ENCODE data around the gene NEURL4.

Gene NEURL4

GRCh38 chr17:7285679-7286078, 43.5 kb downstream of the NEURL4 start:
- in situ Hi-C loops (cut with MboI; ENCODE audit: low sequenced_read_pairs, unreplicated experiment): loop anchor here (25.0 kb wide), 1 partner anchor 248 kb away; the partner anchor contains the start of genes SLC16A11 and SLC16A13
- no peak for DNase-seq (ENCODE audit: low spot score)
- no peak for TF ChIP-seq CTCF (IDR thresholded peaks at IDR 0.05; ENCODE audit: borderline replicate concordance, control extremely low read depth, extremely low read depth, insufficient read depth, missing control alignments)

GRCh38 chr17:7284911-7285310, 44.2 kb downstream of the NEURL4 start:
- DNase-seq (ENCODE audit: low spot score): no peak
- in situ Hi-C loops (cut with MboI; ENCODE audit: low sequenced_read_pairs, unreplicated experiment): loop anchor here (25.0 kb wide), 1 partner anchor 248 kb away; the partner anchor contains the start of genes SLC16A11 and SLC16A13
- TF ChIP-seq CTCF (IDR thresholded peaks at IDR 0.05; ENCODE audit: borderline replicate concordance, control extremely low read depth, extremely low read depth, insufficient read depth, missing control alignments): no peak

GRCh38 chr17:7283471-7284216, 45.5 kb downstream of the NEURL4 start:
- no peak for TF ChIP-seq CTCF (IDR thresholded peaks at IDR 0.05; ENCODE audit: borderline replicate concordance, control extremely low read depth, extremely low read depth, insufficient read depth, missing control alignments)
- in situ Hi-C loops (cut with MboI; ENCODE audit: low sequenced_read_pairs, unreplicated experiment): loop anchor here (25.0 kb wide), 1 partner anchor 246 kb away; the partner anchor contains the start of genes SLC16A11 and SLC16A13
- DNase-seq (ENCODE audit: low spot score): peak; percentile 12

- DNase-seq (ENCODE audit: low spot score): no peak
- in situ Hi-C loops (cut with MboI; ENCODE audit: low sequenced_read_pairs, unreplicated experiment): loop anchor here (25.0 kb wide), 1 partner anchor 246 kb away; the partner anchor contains the start of genes SLC16A11 and SLC16A13
- no peak for TF ChIP-seq CTCF (IDR thresholded peaks at IDR 0.05; ENCODE audit: borderline replicate concordance, control extremely low read depth, extremely low read depth, insufficient read depth, missing control alignments)
Observed at GRCh38 chr17:7282752-7283321, 46.3 kb downstream of the NEURL4 start.

- TF ChIP-seq CTCF (IDR thresholded peaks at IDR 0.05; ENCODE audit: borderline replicate concordance, control extremely low read depth, extremely low read depth, insufficient read depth, missing control alignments): no peak
- in situ Hi-C loops (cut with MboI; ENCODE audit: low sequenced_read_pairs, unreplicated experiment): loop anchor here (25.0 kb wide), 1 partner anchor 245 kb away; the partner anchor contains the start of genes SLC16A11 and SLC16A13
- DNase-seq (ENCODE audit: low spot score): peak; percentile 37
Observed at GRCh38 chr17:7281953-7282751, 47.0 kb downstream of the NEURL4 start.

Data from GM13976 (cell line).